Liver (tissue), 9 donors: ENCODE measurements around the gene FSTL1. TPM values are rescaled to one million over a fixed set of nuclear protein-coding genes. Genes with fewer than 3 reads are reported as not detected.

ENCODE experiments used
- DNase-seq: peaks from one replicate; pipeline ENCODE4 v3.0.0-alpha.2; 2017; ENCODE audit warnings: low spot score
- H3K27ac ChIP-seq, 2 donors: one replicate each; pipeline ENCODE4 v1.7.0; 2013; ENCODE audit warnings: inconsistent platforms in 2 of 2, low read length in 2 of 2, control low read depth in 1 of 2, low read depth in 1 of 2, mild to moderate bottlenecking in 1 of 2
- H3K27me3 ChIP-seq, 4 donors: one replicate each; pipeline versions ENCODE4 v1.6.1 to v1.7.0; 2013; ENCODE audit warnings: low read length in 3 of 4, inconsistent platforms in 1 of 4, mild to moderate bottlenecking in 1 of 4, moderate library complexity in 1 of 4; ENCODE audit not compliant: control insufficient read depth in 4 of 4, insufficient read depth in 4 of 4
- H3K36me3 ChIP-seq, 4 donors: one replicate each; pipeline versions ENCODE4 v1.6.1 to v1.7.0; 2013; ENCODE audit warnings: low read length in 3 of 4, mild to moderate bottlenecking in 3 of 4, low read depth in 1 of 4, moderate library complexity in 1 of 4; ENCODE audit not compliant: control insufficient read depth in 4 of 4, insufficient read depth in 3 of 4
- H3K4me1 ChIP-seq, 4 donors: one replicate each; pipeline versions ENCODE4 v1.6.1 to v1.7.0; 2013; ENCODE audit warnings: low read length in 3 of 4, mild to moderate bottlenecking in 3 of 4, moderate library complexity in 1 of 4; ENCODE audit not compliant: control insufficient read depth in 4 of 4, insufficient read depth in 4 of 4
- H3K4me3 ChIP-seq, 3 donors: one replicate each; pipeline versions ENCODE4 v1.6.1 to v1.7.0; 2013; ENCODE audit warnings: low read length in 3 of 3, control low read depth in 1 of 3, low read depth in 1 of 3, mild to moderate bottlenecking in 1 of 3
- H3K9ac ChIP-seq, 2 donors: one replicate each; pipeline ENCODE4 v1.7.0; 2013; ENCODE audit warnings: low read length in 2 of 2, mild to moderate bottlenecking in 2 of 2, moderate library complexity in 2 of 2, control low read depth in 1 of 2, low read depth in 1 of 2
- H3K9me3 ChIP-seq, 4 donors: one replicate each; pipeline versions ENCODE4 v1.6.1 to v1.7.0; 2013; ENCODE audit warnings: low read length in 3 of 4; ENCODE audit not compliant: control insufficient read depth in 4 of 4
- EGR1 ChIP-seq, 2 donors: IDR thresholded peaks; 2 replicates each; pipeline ENCODE4 v1.6.1; 2016 to 2018; ENCODE audit warnings: antibody characterized with exemption in 2 of 2, low read depth in 2 of 2
- FOXA1 ChIP-seq: IDR thresholded peaks from 2 replicates; pipeline ENCODE4 v1.6.1; 2016; ENCODE audit warnings: antibody characterized with exemption
- FOXA2 ChIP-seq: IDR thresholded peaks from 2 replicates; pipeline ENCODE4 v1.6.1; 2016; ENCODE audit warnings: antibody characterized with exemption
- GABPA ChIP-seq, 2 donors: IDR thresholded peaks in 1 of 2; conservative IDR thresholded peaks in 1 of 2; 2 replicates each; pipeline ENCODE4 v1.6.1; 2016; ENCODE audit warnings: antibody characterized with exemption in 2 of 2, mild to moderate bottlenecking in 1 of 2, moderate library complexity in 1 of 2
- HNF4A ChIP-seq, 2 donors: conservative IDR thresholded peaks; 2 replicates each; pipeline ENCODE4 v1.6.1; 2016; ENCODE audit warnings: antibody characterized with exemption in 2 of 2, mild to moderate bottlenecking in 2 of 2
- HNF4G ChIP-seq: IDR thresholded peaks from 2 replicates; pipeline ENCODE4 v1.6.1; 2016; ENCODE audit warnings: antibody characterized with exemption
- JUND ChIP-seq, 2 donors: IDR thresholded peaks; 2 replicates each; pipeline ENCODE4 v1.6.1; 2016; ENCODE audit warnings: antibody characterized with exemption in 2 of 2
- NR2F2 ChIP-seq: IDR thresholded peaks from 2 replicates; pipeline ENCODE4 v1.6.1; 2016; ENCODE audit warnings: antibody characterized with exemption
- RAD21 ChIP-seq, 2 donors: IDR thresholded peaks; 2 replicates each; pipeline ENCODE4 v1.6.1; 2016; ENCODE audit warnings: antibody characterized with exemption in 2 of 2, mild to moderate bottlenecking in 2 of 2
- RXRA ChIP-seq, 2 donors: IDR thresholded peaks; 2 replicates each; pipeline ENCODE4 v1.6.1; 2017 to 2018; ENCODE audit warnings: antibody characterized with exemption in 2 of 2, mild to moderate bottlenecking in 1 of 2
- SP1 ChIP-seq: IDR thresholded peaks from 2 replicates; pipeline ENCODE4 v1.6.1; 2018; ENCODE audit warnings: antibody characterized with exemption, mild to moderate bottlenecking
- TAF1 ChIP-seq: conservative IDR thresholded peaks from 2 replicates; pipeline ENCODE4 v1.6.1; 2016; ENCODE audit warnings: antibody characterized with exemption, mild to moderate bottlenecking
- YY1 ChIP-seq: IDR thresholded peaks from 2 replicates; pipeline ENCODE4 v1.6.1; 2016; ENCODE audit warnings: antibody characterized with exemption, mild to moderate bottlenecking
- WGBS: extraction: QIAGEN DNeasy Blood & Tissue Kit; methylation state at CpG from one replicate; pipeline ENCODE4 v1.1.7; 2013; 5-methylcytosine and 5-hydroxymethylcytosine counted together
- polyA plus RNA-seq, 2 donors: library from polyadenylated mRNA; stranded (reverse) in 1 of 2; unstranded in 1 of 2; fragments of 200-250 nt in 1 of 2; fragments of >200 nt in 1 of 2; fragmentation: Nextera tagmentation in 1 of 2; extraction: Ambion mirVana in 1 of 2; gene quantifications; one replicate each; pipeline versions ENCODE4 v1.2.1 to v1.2.3, GENCODE V29; 2013 to 2015
- total RNA-seq, 2 donors: library from RNA; depleted of rRNA; stranded (reverse); fragments of >200 nt; gene quantifications; one replicate each; pipeline ENCODE4 v1.2.3, GENCODE V29; 2014
- TF ChIP-seq, protein P1 (sequence below): IDR thresholded peaks from 2 replicates; pipeline ENCODE4 v1.6.1; 2016; ENCODE audit warnings: antibody characterized with exemption
- TF ChIP-seq, protein P2 (sequence below): IDR thresholded peaks from 2 replicates; pipeline ENCODE4 v1.6.1; 2016; ENCODE audit warnings: antibody characterized with exemption
- TF ChIP-seq, protein P3 (sequence below): IDR thresholded peaks from 2 replicates; pipeline ENCODE4 v1.6.1; 2016; ENCODE audit warnings: antibody characterized with exemption, mild to moderate bottlenecking
- TF ChIP-seq, protein P4 (sequence below): IDR thresholded peaks from 2 replicates; pipeline ENCODE4 v1.6.1; 2016; ENCODE audit warnings: antibody characterized with exemption
- TF ChIP-seq, protein P5 (sequence below): fragments of 150-350 bp; IDR thresholded peaks from 2 replicates; pipeline ENCODE4 v1.5.1; 2017; ENCODE audit warnings: improper control_type of control experiment, low read depth, low read length; ENCODE audit not compliant: missing input control
- donor health status: healthy.
- donor health status: healthy.
- donor health status: healthy.
- donor health status: healthy.
- donor health status: healthy.

Gene FSTL1
- total and polyA plus RNA-seq, 4 donors: 9.6 to 67.5 (median 24.6) TPM

DNA sequence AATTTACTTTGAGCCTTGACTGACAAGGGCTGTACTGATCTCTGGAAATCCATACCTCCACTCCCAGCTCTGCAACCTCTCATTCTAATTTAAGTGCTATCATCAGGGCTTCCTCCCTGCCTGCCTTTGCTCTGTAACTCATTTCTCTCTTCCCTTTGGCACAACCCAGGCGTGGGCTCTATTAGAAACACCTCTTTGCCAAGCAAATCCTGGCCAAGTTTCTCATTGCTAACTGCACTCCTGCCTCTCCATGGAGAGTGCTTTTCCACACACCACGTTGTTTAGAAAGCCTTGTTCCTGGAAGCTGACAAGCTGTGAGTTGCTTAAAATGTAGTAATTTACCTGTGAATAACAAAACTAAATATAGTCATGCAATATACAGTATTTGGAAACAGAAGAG, 20.1 kb upstream of the FSTL1 start:
- no peak for DNase-seq
- no peaks in the 10 kb centered on the region for H3K9me3 ChIP-seq
- H3K9ac ChIP-seq: no peak overlapping the region
- no peaks in the 10 kb centered on the region for H3K36me3 ChIP-seq
- no peak for TF ChIP-seq NR2F2
- TF ChIP-seq HNF4G: no peak
- no peak for TF ChIP-seq FOXA2
- no peak for TF ChIP-seq TAF1
- TF ChIP-seq, protein P1, sequence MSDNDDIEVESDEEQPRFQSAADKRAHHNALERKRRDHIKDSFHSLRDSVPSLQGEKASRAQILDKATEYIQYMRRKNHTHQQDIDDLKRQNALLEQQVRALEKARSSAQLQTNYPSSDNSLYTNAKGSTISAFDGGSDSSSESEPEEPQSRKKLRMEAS: no peak
- no peak for TF ChIP-seq SP1
- TF ChIP-seq, protein P2, sequence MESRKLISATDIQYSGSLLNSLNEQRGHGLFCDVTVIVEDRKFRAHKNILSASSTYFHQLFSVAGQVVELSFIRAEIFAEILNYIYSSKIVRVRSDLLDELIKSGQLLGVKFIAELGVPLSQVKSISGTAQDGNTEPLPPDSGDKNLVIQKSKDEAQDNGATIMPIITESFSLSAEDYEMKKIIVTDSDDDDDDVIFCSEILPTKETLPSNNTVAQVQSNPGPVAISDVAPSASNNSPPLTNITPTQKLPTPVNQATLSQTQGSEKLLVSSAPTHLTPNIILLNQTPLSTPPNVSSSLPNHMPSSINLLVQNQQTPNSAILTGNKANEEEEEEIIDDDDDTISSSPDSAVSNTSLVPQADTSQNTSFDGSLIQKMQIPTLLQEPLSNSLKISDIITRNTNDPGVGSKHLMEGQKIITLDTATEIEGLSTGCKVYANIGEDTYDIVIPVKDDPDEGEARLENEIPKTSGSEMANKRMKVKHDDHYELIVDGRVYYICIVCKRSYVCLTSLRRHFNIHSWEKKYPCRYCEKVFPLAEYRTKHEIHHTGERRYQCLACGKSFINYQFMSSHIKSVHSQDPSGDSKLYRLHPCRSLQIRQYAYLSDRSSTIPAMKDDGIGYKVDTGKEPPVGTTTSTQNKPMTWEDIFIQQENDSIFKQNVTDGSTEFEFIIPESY: no peak
- no peak for TF ChIP-seq JUND (IDR thresholded peaks at IDR 0.05)
- TF ChIP-seq GABPA (IDR thresholded peaks at IDR 0.05 in 1 of 2, conservative IDR thresholded peaks at IDR 0.05 in 1 of 2): no peak
- TF ChIP-seq EGR1 (IDR thresholded peaks at IDR 0.05; ENCODE audit: low read depth in 2 of 2): no peak
- TF ChIP-seq, protein P3, sequence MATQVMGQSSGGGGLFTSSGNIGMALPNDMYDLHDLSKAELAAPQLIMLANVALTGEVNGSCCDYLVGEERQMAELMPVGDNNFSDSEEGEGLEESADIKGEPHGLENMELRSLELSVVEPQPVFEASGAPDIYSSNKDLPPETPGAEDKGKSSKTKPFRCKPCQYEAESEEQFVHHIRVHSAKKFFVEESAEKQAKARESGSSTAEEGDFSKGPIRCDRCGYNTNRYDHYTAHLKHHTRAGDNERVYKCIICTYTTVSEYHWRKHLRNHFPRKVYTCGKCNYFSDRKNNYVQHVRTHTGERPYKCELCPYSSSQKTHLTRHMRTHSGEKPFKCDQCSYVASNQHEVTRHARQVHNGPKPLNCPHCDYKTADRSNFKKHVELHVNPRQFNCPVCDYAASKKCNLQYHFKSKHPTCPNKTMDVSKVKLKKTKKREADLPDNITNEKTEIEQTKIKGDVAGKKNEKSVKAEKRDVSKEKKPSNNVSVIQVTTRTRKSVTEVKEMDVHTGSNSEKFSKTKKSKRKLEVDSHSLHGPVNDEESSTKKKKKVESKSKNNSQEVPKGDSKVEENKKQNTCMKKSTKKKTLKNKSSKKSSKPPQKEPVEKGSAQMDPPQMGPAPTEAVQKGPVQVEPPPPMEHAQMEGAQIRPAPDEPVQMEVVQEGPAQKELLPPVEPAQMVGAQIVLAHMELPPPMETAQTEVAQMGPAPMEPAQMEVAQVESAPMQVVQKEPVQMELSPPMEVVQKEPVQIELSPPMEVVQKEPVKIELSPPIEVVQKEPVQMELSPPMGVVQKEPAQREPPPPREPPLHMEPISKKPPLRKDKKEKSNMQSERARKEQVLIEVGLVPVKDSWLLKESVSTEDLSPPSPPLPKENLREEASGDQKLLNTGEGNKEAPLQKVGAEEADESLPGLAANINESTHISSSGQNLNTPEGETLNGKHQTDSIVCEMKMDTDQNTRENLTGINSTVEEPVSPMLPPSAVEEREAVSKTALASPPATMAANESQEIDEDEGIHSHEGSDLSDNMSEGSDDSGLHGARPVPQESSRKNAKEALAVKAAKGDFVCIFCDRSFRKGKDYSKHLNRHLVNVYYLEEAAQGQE: no peak
- no peak for TF ChIP-seq RAD21 (IDR thresholded peaks at IDR 0.05)
- no peak for TF ChIP-seq RXRA (IDR thresholded peaks at IDR 0.05)
- TF ChIP-seq YY1: no peak
- TF ChIP-seq, protein P4, sequence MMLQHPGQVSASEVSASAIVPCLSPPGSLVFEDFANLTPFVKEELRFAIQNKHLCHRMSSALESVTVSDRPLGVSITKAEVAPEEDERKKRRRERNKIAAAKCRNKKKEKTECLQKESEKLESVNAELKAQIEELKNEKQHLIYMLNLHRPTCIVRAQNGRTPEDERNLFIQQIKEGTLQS: no peak
- no peak for TF ChIP-seq FOXA1
- no peak for TF ChIP-seq HNF4A (conservative IDR thresholded peaks at IDR 0.05)
- TF ChIP-seq, protein P5, sequence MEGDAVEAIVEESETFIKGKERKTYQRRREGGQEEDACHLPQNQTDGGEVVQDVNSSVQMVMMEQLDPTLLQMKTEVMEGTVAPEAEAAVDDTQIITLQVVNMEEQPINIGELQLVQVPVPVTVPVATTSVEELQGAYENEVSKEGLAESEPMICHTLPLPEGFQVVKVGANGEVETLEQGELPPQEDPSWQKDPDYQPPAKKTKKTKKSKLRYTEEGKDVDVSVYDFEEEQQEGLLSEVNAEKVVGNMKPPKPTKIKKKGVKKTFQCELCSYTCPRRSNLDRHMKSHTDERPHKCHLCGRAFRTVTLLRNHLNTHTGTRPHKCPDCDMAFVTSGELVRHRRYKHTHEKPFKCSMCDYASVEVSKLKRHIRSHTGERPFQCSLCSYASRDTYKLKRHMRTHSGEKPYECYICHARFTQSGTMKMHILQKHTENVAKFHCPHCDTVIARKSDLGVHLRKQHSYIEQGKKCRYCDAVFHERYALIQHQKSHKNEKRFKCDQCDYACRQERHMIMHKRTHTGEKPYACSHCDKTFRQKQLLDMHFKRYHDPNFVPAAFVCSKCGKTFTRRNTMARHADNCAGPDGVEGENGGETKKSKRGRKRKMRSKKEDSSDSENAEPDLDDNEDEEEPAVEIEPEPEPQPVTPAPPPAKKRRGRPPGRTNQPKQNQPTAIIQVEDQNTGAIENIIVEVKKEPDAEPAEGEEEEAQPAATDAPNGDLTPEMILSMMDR: no peak
- H3K4me1 ChIP-seq: no peaks in the 10 kb centered on the region
- H3K27me3 ChIP-seq: no peaks in the 10 kb centered on the region
- no peak overlapping the region for H3K27ac ChIP-seq
- H3K4me3 ChIP-seq: no peak overlapping the region
- 43% methylated on average over 2 of the region's 2 CpGs for WGBS

DNA sequence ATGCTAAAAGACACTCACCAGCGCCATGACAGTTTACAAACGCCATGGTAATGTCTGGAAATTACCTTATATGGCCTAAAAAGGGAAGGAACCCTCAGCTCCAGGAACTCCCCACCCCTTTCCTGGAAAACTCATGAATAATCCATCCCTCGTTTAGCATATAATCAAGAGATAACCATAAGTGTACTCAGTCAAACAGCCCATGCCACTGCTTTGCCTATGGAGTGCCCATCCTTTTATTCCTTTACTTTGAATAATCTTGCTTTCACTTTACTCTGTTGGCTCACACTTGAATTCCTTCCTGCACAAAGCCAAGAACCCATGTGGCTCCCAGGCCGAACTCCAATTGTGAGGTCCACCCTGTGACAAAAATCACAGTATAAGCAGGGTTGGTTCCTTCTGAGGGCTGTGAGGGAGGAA, 19.1 kb upstream of the FSTL1 start:
- Histone ChIP-seq H3K27ac (no peak overlapping the region), H3K9ac (no peak overlapping the region), H3K36me3 (no peaks in the 10 kb centered on the region), H3K4me1 (no peaks in the 10 kb centered on the region), H3K9me3 (no peaks in the 10 kb centered on the region), H3K27me3 (no peaks in the 10 kb centered on the region), H3K4me3 (no peak overlapping the region)
- 80% methylated on average over 4 of the region's 4 CpGs for WGBS
- DNase-seq: no peak
- TF ChIP-seq YY1 (no peak), GABPA (IDR thresholded peaks at IDR 0.05 in 1 of 2, conservative IDR thresholded peaks at IDR 0.05 in 1 of 2) (no peak), TAF1 (no peak), NR2F2 (no peak), JUND (IDR thresholded peaks at IDR 0.05) (no peak), RAD21 (IDR thresholded peaks at IDR 0.05) (no peak), HNF4A (conservative IDR thresholded peaks at IDR 0.05) (no peak), FOXA2 (no peak), HNF4G (no peak), EGR1 (IDR thresholded peaks at IDR 0.05; ENCODE audit: low read depth in 2 of 2) (no peak), FOXA1 (no peak), SP1 (no peak), RXRA (IDR thresholded peaks at IDR 0.05) (no peak)
- TF ChIP-seq, protein P5: no peak
- TF ChIP-seq, protein P1: no peak
